HG02981 (cell line): ENCODE data around the gene MANBA.

ENCODE experiments used
- ATAC-seq: cut with Tn5 transposase; IDR thresholded peaks from one replicate; pipeline ENCODE4 v1.9.1; 2021; ENCODE audit warnings: mild to moderate bottlenecking, moderate library complexity; ENCODE audit not compliant: unreplicated experiment

The MANBA gene

DNA sequence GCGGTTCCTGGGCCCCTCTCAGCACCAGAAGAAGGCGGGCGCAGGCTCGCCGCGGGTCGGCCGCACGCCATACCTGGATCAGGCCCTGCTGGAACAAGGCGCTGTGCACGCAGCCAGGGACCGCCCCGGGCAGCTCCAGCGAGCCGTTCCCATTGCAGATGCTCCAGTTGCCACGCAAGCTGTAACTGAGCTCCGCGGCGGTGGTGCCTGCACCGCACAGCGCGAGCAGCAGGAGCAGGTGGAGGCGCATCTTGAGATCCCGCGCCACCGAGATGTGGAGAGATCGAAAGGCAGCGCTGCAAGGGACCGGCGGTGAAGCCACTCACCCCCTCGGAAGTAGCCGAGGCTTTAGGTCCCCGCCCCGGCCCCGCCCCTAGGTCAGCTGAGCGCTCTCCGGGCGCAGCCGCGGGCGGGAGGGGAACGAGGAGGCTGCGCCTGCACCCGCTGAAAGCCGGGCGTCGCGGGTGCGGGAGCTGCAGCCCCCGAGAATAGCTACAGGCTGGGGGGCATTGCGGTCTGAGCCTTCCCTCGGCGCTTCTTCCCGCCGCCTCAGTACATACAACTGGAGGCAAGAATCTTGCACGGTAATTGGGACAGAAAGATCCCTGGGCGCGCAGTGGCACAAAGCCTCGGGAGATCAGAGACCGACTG lies at the start of gene MANBA:
Gene MANBA (minus strand): TSS at position 324 of the 651 bp plus-strand sequence. CDS start 74 bp downstream, at position 250.
- ATAC-seq = peak; percentile 87

DNA sequence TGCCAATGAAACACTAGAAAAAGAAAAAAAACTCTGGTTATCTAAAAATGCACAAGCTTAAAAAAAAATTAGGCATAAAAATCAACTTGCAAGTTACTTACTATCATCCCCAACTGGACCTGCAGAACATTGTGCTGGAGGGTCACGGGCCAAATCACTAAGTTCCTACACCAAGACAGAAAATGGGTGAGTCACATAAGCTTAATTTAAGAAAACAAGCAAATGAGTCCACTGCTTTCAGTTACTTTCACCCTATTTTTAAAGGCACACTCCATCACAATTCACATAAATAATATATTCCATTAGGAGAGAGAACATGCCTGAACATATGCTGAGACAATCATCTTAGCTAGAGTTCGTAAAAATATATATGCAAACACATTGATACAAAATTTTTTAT lies 48.9 kb upstream of the MANBA start:
- no peak for ATAC-seq

DNA sequence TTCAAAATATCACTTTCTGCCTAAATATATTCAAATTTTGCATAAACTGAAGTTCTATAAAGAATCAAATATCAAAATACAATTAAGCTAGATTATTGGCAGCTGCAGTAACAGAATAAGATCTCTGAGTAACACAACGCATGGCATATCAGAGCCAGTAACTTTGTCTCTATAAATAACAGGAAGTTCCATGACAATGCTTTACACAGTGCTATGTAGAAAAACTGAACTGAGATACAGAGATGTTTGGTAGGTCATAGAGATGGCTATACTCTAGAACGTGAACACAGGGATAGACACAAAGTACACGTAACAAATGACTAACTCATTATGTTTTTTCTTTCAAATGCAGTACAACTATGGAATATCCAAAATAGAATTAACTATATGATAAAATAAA lies 48.4 kb upstream of the MANBA start:
- ATAC-seq = no peak

DNA sequence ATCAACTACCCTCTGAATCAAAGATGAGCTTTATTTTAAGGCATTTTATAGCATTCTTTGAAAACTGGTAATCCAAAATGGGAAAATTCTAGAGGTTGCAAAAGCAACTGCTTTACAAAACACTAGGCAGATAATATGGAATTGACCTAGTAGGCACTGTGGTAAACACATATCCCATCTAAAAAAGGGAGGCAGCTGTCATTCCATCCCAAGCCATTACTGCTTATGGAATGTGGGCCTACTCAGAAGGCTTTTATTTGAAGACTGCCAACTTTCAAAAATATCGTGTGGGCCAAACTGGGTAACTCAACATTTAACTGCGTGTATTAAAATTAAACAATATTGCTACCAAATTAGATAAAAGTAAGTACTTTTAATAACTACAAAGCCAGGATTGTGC lies 47.2 kb upstream of the MANBA start:
- no peak for ATAC-seq

DNA sequence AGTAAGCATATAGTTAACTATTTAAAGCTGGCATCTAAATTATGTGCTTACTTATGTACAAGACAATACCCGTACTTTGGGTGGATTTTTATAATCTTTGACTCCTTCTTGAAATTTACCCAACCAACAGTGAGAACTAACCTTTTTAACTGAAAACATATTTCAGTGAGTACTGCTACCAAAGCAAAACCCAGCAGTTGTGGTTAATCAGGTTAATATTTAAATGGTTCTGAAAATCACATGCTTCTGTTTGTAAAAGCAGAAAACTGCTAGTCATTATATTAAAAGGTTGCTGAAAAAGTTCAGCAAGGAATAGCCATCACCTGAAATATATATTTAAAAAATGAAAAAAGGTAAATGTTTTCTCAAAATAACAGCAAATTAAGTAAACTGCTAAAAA lies 46.6 kb upstream of the MANBA start:
- peak; percentile 47 for ATAC-seq

DNA sequence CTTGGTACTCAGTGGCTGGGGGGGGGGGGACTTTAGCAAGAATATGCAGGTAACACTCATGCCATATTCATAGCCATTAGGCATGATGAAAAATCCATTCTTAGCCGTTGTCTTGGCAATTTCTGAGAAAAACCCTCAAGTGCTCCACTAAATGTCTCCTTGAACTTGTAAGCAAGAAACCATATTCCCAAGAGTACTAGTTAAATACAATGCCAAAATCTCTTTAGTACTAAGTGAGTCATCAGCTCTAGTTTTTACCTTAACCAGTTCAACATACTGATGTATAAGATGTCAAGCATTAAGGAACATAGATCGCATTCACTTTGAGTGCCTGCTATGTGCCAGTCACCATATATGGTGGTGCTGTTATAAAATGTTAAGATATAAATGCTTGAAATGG lies 39.0 kb upstream of the MANBA start:
- no peak for ATAC-seq

DNA sequence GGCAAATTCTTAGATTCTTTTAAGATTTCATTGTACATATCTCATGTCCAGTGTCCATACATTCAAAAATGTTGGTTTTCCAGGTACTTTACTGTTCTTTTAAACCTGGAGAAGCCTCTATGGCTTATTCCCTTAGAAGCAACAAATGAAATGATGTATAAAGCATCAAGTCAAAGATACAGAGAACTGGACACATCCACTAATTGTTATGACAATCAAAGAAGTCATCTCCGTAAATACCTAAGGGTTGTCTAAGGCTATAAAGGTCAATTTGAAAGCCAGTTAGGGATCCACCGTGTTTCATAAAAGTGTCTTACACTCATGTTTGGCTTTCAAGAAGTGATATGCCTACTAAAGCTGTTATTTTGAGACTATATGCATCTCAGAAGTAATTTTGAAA lies 34.2 kb upstream of the MANBA start:
- no peak for ATAC-seq

DNA sequence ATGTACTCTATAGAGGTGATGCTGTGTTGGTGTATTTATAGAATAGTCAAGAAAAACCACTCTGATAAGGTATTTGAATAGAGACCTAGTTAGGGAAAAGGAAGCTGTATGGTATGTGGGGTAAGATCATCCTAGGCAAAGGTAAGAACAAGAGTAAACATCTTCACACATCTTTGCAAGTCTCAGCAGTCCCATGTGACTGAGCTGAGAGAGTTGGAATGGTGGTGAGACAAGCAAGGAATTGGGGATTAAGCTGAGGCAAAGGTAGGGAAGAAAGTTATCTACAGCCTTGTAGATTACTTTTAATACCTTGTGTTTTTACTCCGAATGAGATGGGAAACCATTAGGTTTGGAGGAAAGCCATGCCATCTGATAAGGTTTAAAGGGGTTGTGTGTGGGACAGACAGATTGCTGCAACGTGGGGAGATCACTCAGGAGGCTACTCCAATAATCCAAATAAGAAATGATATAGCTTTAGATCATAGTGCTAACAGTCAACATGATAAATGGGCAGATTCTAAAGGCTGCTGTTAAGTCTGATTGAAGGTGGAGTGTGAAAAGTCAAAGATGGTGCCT lies 31.7 kb upstream of the MANBA start:
- ATAC-seq = no peak

DNA sequence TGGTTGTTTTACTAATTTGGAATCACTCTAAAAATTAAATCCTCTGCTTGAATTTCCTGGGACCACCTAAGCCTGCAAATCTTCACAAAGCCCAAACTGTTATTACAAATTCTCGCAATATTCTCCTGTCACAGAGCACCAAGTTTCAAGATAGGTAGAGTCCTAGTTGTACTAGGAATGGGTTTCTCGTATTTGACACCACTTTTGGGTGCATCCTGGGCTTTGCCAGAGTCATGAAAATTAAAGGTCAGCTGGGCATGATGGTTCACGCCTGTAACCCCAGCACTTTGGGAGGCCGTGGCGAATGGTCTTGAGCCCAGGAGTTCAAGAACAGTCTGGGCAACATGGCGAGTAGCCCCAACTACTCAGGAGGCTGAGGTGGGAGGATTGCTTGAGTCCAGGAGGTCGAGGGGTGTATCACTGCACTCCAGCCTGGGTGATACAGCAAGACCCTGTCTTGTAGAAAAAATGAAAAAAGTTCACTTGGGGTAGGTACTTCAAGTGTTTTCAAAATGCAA lies 30.6 kb upstream of the MANBA start:
- no peak for ATAC-seq

DNA sequence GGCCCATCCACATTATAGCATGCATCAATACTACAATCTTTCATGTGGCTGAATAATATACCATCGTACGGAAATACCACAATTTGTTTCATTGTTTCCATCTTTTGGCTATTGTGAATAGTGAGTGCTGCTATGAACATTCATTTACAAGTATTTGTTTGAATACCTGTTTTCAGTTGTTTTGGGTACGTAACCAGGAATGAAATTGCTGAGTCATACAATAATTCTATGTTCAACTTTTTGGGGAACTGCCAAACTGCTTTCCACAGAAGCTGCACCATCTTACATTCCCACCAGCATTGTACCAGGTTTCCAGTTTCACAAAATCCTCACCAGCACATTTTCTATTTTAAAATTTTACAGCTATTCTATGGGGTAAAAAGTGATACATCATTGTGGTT lies 28.5 kb upstream of the MANBA start:
- ATAC-seq = no peak

DNA sequence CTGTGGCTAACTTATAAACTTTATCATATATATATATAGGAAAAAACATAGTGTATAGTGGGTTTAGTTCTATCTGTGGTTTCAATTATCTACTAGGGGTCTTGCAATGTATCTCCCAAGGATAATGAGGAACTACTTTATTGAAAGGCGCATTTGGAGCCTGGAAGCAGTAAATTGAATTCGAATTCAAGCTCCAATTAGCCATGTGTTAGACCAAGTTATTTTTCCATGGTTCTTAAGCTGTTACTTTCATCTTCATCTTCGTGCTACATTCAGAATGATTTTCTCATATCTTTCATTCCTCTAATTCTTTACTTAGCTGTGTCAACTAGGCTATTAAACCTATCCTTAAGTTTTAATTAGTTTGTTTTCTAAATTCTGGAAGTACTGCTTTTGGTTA lies 27.2 kb upstream of the MANBA start:
- no peak for ATAC-seq

DNA sequence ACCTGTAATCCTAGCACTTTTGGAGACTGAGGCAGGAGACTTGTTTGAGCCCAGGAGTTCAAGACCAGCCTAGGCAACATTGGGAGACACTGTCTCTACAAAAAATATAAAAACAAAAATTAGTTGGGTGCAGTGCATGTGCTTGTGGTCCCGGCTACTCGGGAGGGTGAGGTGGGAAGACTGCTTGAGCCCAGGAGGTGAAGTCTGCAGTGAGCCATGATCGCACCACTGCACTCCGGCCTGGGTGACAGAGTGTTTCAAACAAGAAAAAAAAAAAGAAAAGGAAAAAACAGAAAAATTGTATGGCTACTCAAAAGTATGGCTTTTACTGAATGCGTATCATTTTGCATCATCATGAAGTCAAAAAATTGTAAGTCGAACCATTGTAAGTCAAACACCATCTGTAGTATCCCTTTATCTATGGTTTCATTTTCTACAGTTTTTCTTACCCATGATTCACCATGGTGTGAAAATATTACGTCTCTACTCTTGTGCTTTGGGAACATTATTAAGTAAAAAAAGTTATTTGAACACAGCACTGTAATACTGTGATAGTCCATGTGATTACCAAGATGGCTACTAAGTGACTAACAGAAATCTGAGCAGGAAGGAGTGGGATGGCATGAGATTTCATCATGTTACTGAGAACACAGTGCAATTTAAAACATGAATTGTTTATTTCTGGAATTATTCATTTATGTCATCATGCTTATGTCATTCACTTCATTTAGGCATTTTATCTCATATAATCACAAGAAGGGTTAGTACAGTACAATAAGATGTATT lies 26.5 kb upstream of the MANBA start:
- ATAC-seq = no peak

DNA sequence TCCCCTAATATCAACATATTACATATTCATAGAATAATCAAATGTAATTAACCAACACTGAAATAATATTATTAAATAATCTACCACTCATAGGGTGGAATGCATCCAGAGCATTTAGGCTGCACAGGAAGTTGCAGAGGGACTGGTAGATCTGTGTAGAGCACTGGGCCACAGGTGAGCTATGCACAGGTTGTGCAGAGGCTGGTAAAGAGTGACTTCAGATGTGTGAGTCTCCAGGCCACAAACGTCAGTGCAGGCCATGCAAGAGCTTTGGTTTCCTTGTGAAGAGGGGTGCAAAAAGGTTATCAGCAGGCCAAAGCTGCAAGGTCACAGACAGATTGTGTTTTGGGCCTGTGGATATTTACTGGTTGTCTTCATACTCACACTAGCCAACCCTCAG lies 25.5 kb upstream of the MANBA start:
- ATAC-seq = no peak

DNA sequence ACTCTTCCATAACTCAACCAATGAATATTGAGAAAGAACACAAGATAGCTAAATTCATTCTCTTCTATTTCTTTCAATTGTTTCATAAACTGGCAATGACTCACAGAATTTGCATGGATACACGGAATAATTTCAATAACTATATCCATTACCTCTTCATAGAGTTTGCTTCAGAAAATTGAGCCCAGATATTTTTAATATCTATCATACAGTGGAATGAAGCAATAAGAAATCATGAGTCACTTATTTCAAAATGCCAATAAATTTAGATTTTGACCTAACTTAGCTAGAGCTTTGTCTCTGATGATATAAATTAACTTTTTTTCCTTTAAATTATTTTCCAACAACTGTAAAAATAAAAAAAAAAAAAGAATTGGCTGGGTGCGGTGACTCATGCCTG lies 22.2 kb upstream of the MANBA start:
- ATAC-seq = no peak

DNA sequence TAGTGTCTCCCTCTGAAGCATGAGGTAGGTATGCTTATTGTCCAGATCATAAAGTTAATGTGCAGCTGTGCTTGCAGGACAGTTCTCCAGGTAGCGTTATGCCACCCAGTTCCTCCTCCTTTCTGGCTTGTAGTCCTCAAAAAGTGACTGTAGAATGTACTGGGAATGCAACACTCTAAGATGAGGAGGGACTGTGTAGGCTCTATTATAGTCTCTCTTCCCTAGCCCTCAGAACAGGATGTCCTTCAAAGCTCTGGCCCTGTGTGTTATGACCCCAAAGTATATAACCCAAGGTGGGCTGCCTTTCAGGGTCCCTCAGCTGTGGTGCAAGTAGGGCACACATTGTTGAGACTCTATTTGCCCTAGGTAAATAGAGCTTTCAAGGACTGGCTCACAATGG lies 20.8 kb upstream of the MANBA start:
- ATAC-seq = no peak

DNA sequence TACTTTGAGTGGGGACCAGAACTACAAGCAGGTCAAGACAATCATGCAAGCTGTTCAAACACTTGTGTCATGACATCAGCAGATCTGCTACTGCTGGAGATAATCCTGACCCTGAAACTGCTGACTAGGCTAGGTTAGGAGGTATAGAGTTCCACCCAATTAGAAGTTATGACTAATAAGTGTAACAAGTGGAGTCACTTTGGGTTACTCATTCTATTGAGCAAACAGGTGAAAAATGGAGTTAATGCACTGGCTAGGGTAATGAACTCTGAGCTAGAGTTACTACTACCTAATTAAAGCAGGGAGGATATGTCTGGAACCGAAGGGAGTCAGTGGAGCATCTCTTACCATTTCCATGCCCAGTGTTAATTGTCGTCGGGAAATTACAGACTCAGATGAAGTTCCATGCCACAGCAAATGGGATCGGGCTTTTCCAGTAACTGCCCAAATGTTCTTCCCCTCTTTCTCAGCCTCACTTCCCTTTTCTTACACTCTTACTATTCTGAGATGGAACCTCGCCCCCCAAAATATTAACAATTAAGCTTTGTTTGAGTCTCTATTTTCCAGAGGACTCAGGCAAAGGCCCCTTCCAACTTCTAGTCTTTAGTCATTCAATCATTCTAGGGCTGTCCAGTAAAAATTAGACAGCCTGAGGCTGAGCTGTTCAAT lies 19.8 kb upstream of the MANBA start:
- peak; percentile 65 for ATAC-seq

DNA sequence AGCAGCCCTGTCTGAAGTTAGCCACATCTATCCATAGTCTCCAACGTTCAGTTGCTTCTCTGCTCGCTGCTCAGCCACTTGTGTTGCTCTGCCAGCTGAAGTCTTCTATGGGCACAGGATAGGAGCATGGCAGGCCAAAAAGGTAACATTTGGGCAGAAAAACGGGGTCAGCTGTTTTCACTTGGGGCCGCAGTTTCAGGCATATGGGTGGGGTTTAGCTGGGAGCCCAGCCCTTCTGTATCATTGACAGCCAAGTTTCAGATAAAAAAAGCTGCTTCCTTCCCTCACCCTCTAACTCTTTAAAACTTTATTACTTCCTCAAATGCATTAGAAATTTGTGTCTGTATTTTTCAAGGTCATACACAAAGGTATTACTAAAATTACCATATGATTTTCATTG lies 18.4 kb upstream of the MANBA start:
- ATAC-seq = no peak

DNA sequence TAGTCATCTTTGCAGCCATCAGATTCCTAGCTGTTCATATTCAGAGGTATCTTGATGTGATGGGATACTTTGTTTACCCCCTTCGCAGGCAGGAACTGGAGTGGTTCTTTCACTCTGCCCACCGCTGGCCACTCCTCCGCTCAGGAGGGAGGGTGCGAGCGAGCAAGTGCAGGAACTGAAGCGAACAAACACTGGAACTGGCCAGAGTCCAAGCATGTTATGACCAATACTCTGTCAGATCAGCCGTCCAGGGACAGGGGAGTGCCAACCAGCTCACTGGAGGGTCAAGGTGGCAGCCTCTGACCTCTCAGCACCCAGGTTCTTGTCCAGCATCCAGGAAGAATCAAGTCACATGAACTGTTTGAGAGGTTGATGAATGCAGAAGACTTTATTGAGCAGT lies 18.0 kb upstream of the MANBA start:
- ATAC-seq = no peak

DNA sequence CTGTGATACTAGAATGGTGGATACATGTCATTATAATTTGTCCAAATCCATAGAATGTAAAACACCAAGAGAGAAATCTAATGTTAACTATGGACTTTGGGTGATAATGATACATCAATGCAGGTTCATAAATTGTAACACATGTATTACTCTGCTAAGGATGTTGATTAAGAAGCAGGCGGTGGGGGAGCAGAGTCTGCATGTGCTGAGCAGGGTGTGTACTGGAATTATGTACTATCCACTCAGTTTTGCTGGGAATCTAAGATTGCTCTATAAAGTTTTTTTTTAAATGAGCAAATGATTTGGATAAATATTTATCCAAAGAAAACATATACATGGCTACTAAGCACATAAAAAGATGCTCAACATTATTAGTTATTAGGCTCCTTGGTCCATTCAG lies 15.0 kb upstream of the MANBA start:
- no peak for ATAC-seq

DNA sequence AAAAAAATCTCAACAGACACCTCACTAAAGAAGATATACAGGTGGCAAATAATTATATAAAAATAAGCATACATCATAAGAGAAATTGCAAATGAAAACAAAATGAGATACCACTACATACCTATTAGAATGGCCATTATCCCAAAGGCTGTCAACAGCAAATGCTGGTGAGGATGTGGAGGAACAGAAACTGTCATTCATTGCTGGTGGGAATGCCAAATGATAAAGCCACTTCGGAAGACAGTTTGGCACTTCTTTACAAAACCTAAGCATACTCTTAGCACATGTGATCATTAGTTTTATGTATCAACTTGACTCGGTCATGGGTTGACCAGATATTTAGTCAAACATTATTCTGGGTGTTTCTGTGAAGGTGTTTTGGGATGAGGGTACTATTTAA lies 13.5 kb upstream of the MANBA start:
- no peak for ATAC-seq

DNA sequence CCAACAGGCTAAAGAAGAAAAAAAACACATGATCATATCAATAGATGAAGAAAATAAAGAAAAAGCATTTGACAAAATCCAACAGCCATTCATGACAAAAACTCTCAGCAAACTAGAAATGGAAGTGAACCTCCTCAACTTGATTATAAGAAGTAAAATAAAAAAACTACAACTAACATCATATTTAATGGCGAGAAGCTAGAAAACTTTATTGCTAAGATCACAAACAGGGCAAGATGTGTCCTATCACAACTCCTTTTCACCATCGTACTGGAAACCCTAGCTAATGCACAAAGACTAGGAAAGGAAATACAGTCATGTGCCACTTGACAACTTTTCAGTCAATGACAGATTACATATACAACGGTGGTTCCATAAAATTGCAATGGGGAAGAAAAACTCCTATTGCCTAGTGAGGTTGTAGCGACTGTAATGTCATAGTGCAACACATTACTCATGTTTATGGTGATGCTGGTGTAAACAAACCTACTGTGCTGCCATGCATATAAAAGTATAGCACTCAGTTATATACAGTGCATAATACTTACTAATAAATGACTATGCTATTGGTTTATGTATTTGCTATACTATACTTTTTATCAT lies 12.1 kb upstream of the MANBA start:
- ATAC-seq = no peak
